ENCODE data around the gene DTX4.

Gene DTX4

DNA sequence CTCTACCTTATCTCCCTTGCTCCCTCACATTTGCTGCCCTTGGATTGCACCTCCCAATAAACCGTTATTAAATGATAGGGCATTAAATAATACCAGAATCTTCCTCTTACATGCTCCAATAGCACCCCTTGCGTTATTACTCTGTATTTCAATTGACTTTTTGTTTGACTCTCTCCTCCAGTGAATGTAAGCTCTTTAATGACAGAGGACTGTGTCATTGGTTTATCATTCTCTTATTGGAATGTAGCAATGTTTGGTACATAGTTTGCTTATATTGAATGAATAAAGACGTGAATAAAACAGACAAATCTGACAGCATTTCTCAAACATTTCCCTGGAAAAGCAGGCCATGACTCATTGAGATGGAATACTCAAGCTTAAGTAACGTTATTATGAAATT is 49.5 kb downstream of the DTX4 start:
- peak; percentile 78 for DNase-seq

DNA sequence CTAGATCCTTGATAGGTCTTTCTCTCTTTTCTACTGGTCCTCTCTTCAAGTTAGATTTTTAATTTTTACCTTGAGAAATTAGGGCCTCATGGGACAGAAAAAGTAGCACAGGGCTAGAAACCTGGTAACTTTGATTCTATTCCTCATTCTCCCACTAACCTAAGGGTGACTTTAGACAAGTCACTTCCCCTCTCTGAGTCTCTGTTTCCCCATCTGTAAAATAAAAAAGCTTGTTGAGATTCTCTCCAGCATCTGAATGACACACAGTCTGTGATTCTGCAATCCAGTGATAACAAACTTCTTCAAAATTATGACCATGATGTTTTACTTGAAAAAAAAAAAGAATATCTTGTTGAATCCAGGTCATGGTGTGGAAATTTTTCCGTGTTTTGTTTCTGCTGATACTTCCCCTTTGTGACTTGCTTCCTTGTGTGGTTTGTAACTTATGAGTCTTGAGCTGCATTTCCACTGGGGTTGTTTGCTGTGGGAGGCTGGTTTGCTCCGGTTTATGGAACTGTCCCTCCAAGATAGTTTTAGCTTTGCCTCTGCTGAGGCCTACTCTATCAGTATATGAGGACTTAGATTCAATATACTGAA is 50.6 kb downstream of the DTX4 start:
- no peak for DNase-seq

DNA sequence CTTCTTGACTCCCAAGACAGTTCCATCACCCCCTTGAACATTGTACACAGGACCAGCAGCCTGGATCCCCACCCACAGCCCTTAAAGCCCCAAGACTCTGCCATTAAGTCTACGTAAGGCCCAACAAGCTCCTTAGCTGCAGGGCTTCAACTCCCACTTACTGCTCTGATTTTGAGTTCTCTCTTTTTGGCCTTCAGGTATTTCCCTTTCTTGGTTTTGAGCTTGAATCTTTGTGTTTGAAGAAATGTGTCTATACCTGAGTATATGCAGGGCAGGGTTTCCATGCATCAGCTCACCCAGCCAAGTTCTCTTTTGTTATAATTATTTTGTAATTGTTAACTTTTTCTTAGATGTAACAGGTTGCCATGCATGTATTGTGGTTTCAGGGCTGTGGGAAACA is 51.2 kb downstream of the DTX4 start:
- DNase-seq, result no peak

DNA sequence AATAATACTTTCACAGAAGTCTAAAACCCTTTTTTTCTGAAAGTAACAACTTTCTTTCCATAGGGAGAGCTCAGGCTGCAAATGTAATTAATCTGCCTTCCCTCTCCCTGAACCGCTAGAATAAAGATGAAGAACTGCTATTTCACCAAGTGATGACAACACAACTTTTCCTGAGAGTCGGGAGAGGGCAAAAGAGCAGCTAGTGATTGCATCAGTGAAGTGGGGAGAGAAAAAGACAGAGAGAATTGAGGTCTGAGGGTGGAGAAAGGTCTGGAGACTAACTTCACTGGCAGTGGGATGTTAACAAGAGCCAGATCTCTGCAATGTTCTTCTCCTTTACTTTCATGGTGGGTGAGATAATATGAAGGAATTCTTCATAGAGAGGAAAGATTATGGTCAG is 51.7 kb downstream of the DTX4 start:
- DNase-seq, result no peak

DNA sequence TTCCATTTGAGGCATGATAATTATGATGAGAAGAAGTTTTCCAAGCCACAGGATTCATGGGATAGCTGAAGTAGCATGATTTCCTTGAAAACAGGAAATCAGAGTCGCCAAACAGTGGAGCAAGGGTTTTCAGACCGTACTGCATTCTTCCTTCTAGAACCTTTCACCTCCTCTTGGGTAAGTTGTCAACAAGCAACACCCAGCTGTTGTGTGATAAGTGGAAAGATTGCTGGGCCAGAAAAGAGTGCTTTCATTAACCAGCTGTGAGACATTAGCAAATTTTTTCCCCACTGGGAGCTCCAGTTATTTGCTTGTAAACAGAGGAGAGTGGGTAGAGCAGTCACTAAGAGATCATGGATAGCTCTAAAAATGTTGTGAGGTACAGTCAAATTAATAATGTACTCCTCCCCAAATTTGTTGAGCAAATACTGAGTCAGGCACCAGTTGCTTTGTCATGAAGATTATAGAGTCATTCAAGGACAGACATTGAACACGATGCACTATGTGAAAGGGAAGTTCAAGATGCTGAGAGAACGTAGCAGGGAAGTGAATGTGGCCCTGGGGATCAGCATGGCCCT is 52.5 kb downstream of the DTX4 start:
- no peak for DNase-seq

DNA sequence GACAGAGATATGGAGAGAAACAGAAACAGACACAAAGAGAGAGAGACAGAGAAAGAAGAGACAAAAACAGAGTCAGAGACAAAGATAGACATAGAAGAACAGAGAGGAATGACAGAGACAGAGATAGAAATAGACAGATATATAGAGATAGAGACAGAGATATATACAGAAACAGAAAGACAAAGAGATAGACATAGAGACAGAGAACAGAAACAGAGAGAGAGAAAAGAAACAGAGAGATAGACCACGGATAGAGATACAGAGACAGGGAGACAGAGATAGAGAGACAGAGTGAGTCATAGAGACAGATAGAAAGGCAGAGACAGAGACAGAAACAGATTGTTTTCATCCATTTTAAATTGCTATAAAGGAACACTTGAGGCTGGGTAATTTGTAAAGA is 53.1 kb downstream of the DTX4 start:
- DNase-seq, result no peak

DNA sequence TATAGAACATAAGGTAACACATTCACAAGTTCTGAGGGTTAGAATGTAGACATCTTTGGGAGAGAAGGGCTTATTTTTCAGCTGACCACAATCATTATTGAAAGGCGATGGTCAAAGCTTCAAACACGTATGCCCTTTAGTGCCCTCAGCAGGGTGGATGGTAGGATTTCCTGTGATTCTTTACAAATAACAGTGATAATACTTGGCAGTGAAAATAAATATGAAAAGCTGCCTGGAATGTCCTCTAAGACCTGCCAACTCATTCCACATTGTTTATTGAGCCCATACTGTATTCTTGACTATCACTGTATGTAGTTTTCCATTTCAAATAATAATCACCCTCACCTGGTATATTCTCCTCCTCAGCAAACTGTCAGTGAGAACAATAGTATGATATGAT is 54.5 kb downstream of the DTX4 start:
- no peak for DNase-seq

DNA sequence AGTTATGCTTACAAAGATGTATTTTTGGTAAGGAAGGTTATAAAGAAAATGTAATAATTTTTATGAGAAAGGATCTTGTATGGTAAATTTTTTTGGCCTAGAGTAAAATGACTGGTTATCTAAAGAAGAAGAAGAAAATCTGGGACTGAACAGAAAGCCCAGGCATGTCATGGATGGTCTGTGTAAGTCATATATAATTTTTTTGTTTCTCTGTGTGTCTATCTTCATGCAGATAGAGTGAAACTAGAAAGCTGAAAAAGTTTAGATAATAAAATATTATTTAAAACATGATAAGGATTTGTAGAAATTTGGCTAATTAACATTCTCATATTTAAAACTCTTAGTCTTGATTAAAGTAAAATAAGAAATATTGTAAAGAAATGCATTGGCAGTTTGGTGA is 68.4 kb downstream of the DTX4 start:
- no peak for DNase-seq

DNA sequence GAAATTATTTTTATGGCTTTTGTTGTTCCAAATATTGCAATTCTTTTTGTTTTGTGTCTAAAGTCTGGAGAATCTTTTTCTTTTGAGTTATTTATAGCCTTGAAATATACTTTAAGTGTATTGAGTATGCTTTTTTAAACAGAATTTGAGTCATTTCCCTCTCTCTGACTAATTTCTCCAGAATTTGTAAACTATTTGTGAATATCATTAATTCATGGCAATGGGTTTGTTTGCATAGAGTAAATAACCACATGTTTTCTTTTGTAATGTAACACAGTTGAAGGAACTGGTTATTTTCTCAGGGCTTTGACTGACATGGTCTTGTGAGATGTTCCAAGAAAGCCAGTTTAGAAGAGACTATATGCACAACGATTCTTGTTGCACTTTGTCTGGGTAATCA is 71.7 kb downstream of the DTX4 start:
- DNase-seq, result no peak

DNA sequence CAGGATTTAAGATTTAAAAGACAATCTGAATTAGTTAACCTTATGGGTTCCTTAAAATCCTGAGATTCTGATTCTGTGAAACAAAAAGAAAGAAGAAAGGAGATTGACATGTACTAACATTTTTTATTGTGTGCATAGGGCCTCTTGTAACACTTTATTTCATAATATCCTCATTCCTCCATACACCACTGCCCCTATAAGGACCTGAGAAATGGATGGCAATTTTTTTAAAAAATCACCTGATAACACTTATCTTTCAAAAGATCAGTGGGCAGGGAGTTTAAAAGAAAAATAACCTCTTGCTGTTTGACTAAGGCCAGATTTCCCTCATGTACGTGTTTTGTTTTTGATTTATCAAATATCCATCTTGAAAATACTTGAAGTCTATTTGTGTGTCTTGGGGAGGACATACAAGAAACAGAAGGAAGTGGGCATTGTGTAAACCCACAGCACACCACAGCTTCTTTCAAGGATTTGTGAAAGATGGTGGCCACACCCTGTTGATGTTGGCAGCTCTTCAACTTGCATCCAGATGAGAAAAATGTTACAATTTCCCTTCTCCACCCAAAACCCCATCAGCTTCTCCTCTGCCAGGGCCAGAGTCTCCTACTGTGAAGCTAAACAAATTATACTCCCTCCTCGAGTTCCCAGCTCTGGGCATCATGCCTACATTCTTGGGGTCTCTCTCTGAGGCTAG is 75.7 kb downstream of the DTX4 start:
- DNase-seq, result peak; percentile 2

DNA sequence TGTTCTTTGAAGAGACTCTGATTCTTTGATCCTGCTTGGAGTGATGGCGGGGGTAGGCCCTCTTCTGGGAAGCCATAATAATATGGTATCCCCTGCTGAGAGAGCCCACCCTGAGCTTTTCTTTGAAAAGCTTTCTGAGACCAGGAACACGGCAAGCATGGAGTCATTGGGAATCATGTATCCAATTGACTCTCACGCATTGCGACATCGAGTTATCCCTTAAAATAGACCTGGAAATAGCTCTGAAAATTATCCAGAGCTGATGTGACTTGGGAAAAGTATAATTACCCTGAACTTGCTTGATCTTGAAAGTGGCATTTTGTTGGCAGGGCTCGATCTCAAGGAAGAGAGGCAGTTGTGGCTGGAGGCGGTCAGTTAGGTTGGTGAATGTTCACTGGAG is 77.6 kb downstream of the DTX4 start:
- no peak for DNase-seq

DNA sequence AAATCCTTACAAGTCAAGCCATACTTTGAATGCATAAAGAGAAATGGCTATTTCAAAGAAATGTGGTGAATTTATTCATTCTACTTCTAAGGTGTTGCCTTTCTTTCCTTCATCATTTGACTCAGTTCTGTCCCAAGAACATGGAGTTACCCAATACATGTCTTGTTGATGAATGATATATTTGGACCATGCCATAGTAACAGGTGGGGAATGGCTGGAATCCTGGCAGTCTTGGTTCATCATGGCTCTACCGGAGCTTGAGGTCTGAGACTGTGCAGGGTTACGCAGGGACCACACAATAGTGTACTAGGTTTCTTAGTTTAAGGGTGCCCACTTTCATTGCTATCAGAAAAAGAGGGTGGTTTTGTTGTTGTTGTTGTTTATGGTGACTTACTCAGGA is 81.1 kb downstream of the DTX4 start:
- no peak for DNase-seq

DNA sequence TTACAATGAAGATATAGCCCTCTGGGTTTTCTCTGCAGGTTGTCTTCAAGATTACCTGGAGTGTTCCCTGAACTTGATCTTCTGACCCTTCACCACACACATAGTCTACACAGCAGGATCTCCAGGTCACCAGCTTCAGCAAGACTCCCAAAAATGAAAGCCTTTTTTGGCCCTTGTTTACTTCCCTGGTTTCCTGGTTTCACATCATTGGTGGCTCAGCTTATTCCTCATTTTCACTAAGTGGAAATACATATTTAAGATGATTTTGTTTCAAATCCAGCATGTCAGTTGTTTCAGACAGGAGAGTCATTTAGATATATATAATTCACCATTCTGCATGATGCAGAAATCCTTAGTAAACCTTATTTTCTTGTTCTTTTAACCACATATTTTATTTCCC is 82.4 kb downstream of the DTX4 start:
- no peak for DNase-seq

DNA sequence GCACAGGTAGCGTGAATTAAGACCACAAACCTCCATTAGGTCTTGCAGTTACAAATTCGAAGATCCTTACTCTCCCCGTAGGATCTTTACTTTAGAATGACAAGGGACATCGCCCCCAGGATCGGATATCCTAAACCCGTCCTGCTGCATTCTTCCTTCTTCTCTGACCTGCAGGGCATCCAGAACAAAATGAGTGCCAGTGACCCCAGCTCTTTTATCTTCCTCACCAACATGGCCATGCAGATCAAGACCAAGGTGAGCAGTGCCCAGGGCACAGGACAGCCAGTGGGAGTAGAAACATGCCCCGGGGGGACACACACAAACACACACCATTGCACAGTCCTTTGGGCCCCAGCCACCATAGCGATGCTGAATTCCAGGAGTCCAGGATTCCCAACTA is 83.3 kb downstream of the DTX4 start:
- DNase-seq, result no peak
